Heart left ventricle (tissue), 13 donors: Measurements from ENCODE around the gene HEPACAM.

Source experiments
- POLR2A ChIP-seq, 2 donors: fragments of 450-650 bp; IDR thresholded peaks; one replicate each; pipeline ENCODE4 v1.6.1; 2017; ENCODE audit warnings: antibody characterized with exemption in 2 of 2, mild to moderate bottlenecking in 2 of 2, moderate library complexity in 2 of 2
- TF ChIP-seq, protein P1 (sequence below), 12 donors: fragments of 200-600 bp; sonication (generic) in 4 of 12; IDR thresholded peaks; one replicate each; pipeline versions ENCODE4 v1.5.0 to v1.8.0; 2018 to 2022; ENCODE audit warnings: antibody characterized with exemption in 12 of 12, mild to moderate bottlenecking in 5 of 12
- donor health status: ischemic (EF 13 %, LVEDD 7.1; RV severe dilation, severe dysfunction).
- donor health status: DM: no; HTN: yes; CAD: no.
- donor health status: DM: no; HTN: no; CAD: no.
- donor health status: ischemic (EF 25% LVEDD 6.9; RV normal size, moderate dysfunction).
- donor health status: ischemic (EF 25% LVEDD 5.7; RV mildly dilated, moderate dysfunction).
- donor health status: ischemic (EF 35%, LVEDD 5.7; RV mildly dilated, moderate dysfunction).
- donor health status: nonischemic (EF 11% LVEDD 7.7; RV severe dilation, severe dysfunction).
- donor health status: DM: yes; HTN: yes; CAD: no.
- donor health status: PGD.
- donor health status: ischemic (EF 29% LVEDD 5.4; RV normal size, mild dysfunction).
- donor health status: nonischemic (EF 23%, LVEDD 6.1; RV moderate dilation, normal function).

DNA sequence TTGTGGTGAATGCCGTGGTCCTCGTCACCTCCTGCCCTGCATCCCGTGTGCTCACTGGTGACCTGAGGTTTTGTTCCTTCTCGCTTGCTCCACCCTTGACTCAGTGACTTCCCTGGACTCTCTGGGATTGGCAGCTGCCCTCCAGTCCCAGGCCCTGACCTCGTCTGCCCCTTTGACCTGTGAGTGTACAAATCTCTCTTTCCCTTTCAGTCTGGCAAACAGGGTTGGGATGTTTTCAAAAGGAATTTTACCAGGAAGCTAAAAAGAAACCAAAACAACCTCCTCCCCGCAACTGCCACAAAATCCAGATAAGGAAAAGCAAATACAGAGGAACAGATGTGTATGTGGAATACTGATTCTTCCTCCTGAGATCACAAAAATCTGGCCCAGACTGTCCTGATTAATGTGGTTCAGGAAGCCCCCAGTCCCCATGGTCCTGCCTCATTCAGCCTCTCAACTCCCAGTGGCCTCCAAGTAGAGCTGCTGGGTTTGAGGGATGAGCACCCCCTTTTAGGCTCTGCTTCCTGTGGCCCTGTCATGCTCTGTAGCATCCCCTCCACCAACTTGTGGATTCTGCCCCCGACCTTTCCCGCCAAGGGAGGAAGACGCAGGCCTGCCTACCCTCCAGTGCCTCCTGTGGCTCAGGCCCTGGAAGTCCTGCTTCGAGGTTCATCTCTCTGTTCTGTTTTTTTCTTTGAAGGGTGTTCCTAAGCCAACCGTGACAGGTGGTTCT, 53.3 kb downstream of the HEPACAM start:
- TF ChIP-seq, protein P1, sequence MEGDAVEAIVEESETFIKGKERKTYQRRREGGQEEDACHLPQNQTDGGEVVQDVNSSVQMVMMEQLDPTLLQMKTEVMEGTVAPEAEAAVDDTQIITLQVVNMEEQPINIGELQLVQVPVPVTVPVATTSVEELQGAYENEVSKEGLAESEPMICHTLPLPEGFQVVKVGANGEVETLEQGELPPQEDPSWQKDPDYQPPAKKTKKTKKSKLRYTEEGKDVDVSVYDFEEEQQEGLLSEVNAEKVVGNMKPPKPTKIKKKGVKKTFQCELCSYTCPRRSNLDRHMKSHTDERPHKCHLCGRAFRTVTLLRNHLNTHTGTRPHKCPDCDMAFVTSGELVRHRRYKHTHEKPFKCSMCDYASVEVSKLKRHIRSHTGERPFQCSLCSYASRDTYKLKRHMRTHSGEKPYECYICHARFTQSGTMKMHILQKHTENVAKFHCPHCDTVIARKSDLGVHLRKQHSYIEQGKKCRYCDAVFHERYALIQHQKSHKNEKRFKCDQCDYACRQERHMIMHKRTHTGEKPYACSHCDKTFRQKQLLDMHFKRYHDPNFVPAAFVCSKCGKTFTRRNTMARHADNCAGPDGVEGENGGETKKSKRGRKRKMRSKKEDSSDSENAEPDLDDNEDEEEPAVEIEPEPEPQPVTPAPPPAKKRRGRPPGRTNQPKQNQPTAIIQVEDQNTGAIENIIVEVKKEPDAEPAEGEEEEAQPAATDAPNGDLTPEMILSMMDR (IDR thresholded peaks at IDR 0.05), result no peak
- TF ChIP-seq POLR2A (IDR thresholded peaks at IDR 0.05), result no peak
